ENCODE results near the gene SEMA3G. TPM values are rescaled to one million over a fixed set of nuclear protein-coding genes. Genes with fewer than 3 reads are reported as not detected.

The SEMA3G gene
- total RNA-seq, 1 donor from 2014 or later = 1.4 TPM

GRCh38 chr3:52396011-52396906, 48.6 kb downstream of the SEMA3G start:
- no peak for DNase-seq (ENCODE audit: low spot score)

- no peak for DNase-seq (ENCODE audit: low spot score)
These were observed 49.4 kb downstream of the SEMA3G start for GRCh38 chr3:52395503-52395865.

- DNase-seq (ENCODE audit: low spot score) = no peak
These were observed 50.0 kb downstream of the SEMA3G start for GRCh38 chr3:52394751-52395502.

- no peak for DNase-seq (ENCODE audit: low spot score)
These were observed 50.8 kb downstream of the SEMA3G start for GRCh38 chr3:52393959-52394670.

GRCh38 chr3:52393131-52393807, 51.6 kb downstream of the SEMA3G start:
- no peak for DNase-seq (ENCODE audit: low spot score)

GRCh38 chr3:52392216-52392930, 52.5 kb downstream of the SEMA3G start:
- no peak for DNase-seq (ENCODE audit: low spot score)

- no peak for DNase-seq (ENCODE audit: low spot score)
These were observed 53.8 kb downstream of the SEMA3G start for GRCh38 chr3:52391096-52391495.

- no peak for DNase-seq (ENCODE audit: low spot score)
These were observed 56.0 kb downstream of the SEMA3G start for GRCh38 chr3:52388933-52389332.

GRCh38 chr3:52388348-52388821, 56.5 kb downstream of the SEMA3G start:
- DNase-seq (ENCODE audit: low spot score) = no peak

- no peak for DNase-seq (ENCODE audit: low spot score)
These were observed 57.4 kb downstream of the SEMA3G start for GRCh38 chr3:52387481-52387880.

GRCh38 chr3:52385157-52385556, 59.7 kb downstream of the SEMA3G start:
- DNase-seq (ENCODE audit: low spot score) = no peak

- DNase-seq (ENCODE audit: low spot score) = no peak
These were observed 60.7 kb downstream of the SEMA3G start for GRCh38 chr3:52384019-52384761.

- DNase-seq (ENCODE audit: low spot score) = no peak
These were observed 61.5 kb downstream of the SEMA3G start for GRCh38 chr3:52383446-52383845.

Other genes with a start within 250 kb of the SEMA3G start
- 22.4 TPM for gene ALAS1, start 246.9 kb downstream of the SEMA3G start, total RNA-seq (ENCODE audit: insufficient read depth, low replicate concordance)
- gene TLR9, start 219.5 kb downstream of the SEMA3G start, total RNA-seq (ENCODE audit: insufficient read depth, low replicate concordance) = 0.24 TPM
- 40.7 TPM for gene TWF2, start 205.9 kb downstream of the SEMA3G start, total RNA-seq (ENCODE audit: insufficient read depth, low replicate concordance)
- 24.8 TPM for gene PPM1M, start 199.3 kb downstream of the SEMA3G start, total RNA-seq (ENCODE audit: insufficient read depth, low replicate concordance)
- gene WDR82, start 166.5 kb downstream of the SEMA3G start, total RNA-seq (ENCODE audit: insufficient read depth, low replicate concordance) = 39.0 TPM
- gene GLYCTK, start 157.3 kb downstream of the SEMA3G start, total RNA-seq (ENCODE audit: insufficient read depth, low replicate concordance) = 7.2 TPM
- 2.9 TPM for gene DNAH1, start 128.8 kb downstream of the SEMA3G start, total RNA-seq (ENCODE audit: insufficient read depth, low replicate concordance)
- 49.1 TPM for gene BAP1, start 35.1 kb downstream of the SEMA3G start, total RNA-seq (ENCODE audit: insufficient read depth, low replicate concordance)
- 1.9 TPM for gene PHF7, start 34.4 kb downstream of the SEMA3G start, total RNA-seq (ENCODE audit: insufficient read depth, low replicate concordance)
- gene TNNC1, start 8.9 kb upstream of the SEMA3G start, total RNA-seq (ENCODE audit: insufficient read depth, low replicate concordance) = 2.2 TPM
- 61.4 TPM for gene NISCH, start 10.5 kb upstream of the SEMA3G start, total RNA-seq (ENCODE audit: insufficient read depth, low replicate concordance)
- gene STAB1, start 50.2 kb upstream of the SEMA3G start, total RNA-seq (ENCODE audit: insufficient read depth, low replicate concordance) = 143 TPM
- 104 TPM for gene NT5DC2, start 88.8 kb upstream of the SEMA3G start, total RNA-seq (ENCODE audit: insufficient read depth, low replicate concordance)
- 2.2 TPM for gene UQCC5, start 91.5 kb upstream of the SEMA3G start, total RNA-seq (ENCODE audit: insufficient read depth, low replicate concordance)
- 122 TPM for gene PBRM1, start 240.8 kb upstream of the SEMA3G start, total RNA-seq (ENCODE audit: insufficient read depth, low replicate concordance)
- 75.4 TPM for gene GNL3, start 240.9 kb upstream of the SEMA3G start, total RNA-seq (ENCODE audit: insufficient read depth, low replicate concordance)

Data from umbilical cord (tissue), 2 donors.